GM12801 (cell line): Measurements from ENCODE around the gene DKC1.

Source experiments
- CTCF ChIP-seq: IDR thresholded peaks from one replicate; pipeline ENCODE4 v1.5.1; 2011; ENCODE audit warnings: control low read depth; ENCODE audit not compliant: insufficient read length; ENCODE audit errors: extremely low read depth

DKC1 gene

GRCh38 chrX:154805696-154806091 lies 43.0 kb downstream of the DKC1 start:
- no peak for TF ChIP-seq CTCF

- TF ChIP-seq CTCF = no peak
Measured at GRCh38 chrX:154806837-154807501, 44.3 kb downstream of the DKC1 start.

GRCh38 chrX:154809939-154810665 lies 47.4 kb downstream of the DKC1 start:
- TF ChIP-seq CTCF = no peak

- TF ChIP-seq CTCF = no peak
Measured at GRCh38 chrX:154812341-154813101, 49.9 kb downstream of the DKC1 start.

- TF ChIP-seq CTCF = no peak
Measured at GRCh38 chrX:154813801-154814200, 51.1 kb downstream of the DKC1 start.

- TF ChIP-seq CTCF = no peak
Measured at GRCh38 chrX:154815274-154815818, 52.7 kb downstream of the DKC1 start.

- no peak for TF ChIP-seq CTCF
Measured at GRCh38 chrX:154818916-154819770, 56.5 kb downstream of the DKC1 start.
